GM18502 (cell line): Measurements from ENCODE around the gene LINS1.
A peak's percentile ranks its signal among the peaks of the same experiment; 100 is the strongest.

Experiments used
- ATAC-seq: cut with Tn5 transposase; IDR thresholded peaks from one replicate; pipeline ENCODE4 v1.9.1; 2021; ENCODE audit warnings: mild to moderate bottlenecking; ENCODE audit not compliant: unreplicated experiment, poor library complexity

Gene LINS1

DNA sequence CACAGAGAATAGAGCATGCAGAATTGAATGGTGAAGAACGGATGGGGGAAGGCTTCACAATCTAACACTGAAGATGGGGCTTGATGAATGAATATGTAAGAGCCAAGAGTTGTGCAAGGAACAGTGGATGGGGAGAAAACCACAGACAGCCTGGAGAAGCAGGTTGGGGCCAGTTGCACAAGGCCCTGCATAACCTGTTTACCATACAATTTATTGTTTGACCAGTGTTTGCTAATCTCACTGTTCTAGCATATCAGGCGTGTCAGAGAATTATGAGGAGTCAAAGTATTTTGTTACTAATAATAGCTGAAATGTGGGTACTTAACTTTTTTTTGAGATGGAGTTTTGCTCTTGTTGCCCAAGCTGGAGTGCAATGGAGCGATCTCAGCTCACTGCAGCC, 36.4 kb downstream of the LINS1 start:
- ATAC-seq: no peak

DNA sequence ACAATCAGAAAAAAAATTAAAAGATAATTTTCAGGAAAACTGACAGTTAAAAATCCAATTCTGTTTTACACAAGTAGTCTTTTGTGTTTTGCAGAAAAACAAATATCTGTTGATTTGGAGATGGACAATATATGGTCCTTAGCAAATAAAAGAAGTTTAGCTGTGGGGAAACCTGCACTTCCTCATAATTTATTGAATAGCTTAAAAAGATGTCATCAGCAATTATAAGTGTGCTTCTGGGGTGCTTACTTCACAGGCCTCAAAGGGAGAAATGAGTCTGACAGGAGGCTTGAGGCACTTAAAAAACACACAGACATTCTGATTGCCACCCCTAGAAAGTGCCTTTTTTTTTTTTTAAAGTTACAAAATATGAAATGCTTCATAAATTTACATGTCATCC, 41.7 kb downstream of the LINS1 start:
- ATAC-seq: no peak

DNA sequence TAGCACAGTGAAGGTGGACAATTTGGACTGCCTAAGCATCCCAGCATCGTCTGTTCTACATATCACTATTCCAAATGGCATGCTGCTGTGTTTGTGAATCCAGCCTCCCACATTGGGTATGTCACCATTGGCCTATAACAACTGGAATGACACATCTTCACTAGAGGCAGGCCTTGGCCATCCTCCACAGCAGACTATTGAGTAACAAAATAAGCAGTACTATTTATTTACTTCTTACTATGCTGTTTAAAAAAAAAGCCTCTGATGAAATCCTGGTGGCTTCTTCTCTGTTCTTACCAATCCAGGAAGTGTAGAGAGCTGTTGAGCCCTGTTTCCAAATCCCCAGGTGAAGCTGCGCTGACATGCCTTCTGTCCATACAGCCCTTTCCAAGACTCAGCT, 42.7 kb downstream of the LINS1 start:
- no peak for ATAC-seq

DNA sequence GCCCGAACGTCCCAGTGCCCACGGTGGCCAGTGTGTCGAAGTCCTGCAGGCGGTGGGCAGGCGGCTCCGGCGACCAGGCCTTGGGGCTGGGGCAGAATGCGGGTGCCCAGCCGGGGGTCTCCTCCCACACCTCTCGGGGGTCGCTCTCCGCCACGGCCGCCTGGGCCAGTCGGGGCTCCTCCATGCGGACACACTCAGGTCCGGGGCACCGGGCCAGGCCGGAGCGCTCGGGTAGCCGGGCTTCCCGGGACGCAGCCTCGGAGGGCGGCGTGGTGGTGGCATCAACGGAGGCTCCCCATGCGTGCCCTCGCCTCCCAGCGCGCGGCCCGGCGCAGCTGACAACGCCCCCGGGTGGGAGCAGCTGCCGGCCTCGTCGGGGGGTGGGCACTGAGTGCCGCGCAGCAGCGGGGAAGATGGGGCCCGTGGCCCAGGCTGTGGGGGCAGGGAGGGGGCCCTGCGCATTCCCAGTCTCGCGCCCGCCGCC, 43.2 kb downstream of the LINS1 start:
- no peak for ATAC-seq

DNA sequence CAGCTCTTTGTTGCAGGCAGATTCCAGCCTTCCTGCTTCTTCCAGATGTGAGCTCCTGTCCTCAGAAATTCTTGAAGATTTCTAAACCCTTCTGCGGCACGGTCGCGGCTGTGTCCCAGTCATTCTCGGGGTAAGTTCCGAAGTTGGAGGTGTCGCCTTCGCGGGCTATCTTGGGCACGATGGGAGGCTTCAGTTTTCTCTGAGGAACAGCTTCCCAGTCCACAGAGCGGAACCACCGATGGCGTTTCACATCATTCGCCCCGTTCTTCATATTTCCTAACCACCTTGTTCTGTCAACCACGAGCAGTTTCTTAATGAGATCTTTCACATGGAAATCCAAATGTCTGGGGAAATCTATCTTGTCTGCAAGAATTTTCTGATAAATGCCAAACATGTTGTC, 48.5 kb downstream of the LINS1 start:
- ATAC-seq: no peak

DNA sequence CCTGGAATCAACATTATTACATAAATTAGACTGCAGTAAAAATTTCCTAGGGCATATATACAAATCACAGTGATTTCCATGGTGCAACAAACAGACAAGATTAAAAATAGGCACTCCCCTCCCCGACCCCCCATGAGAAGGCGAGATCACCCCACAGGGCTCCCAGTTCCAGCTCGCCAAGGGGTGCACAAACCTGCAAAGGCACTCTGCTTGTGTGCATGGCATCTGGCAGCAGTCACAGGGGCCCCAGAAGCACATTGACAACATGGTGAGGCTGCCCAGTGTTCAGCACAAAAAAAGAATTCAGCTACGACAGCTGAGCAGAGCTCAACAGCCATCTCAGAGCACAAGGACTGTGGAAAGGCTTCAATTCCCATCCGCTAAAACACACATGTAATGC, 54.0 kb downstream of the LINS1 start:
- no peak for ATAC-seq

DNA sequence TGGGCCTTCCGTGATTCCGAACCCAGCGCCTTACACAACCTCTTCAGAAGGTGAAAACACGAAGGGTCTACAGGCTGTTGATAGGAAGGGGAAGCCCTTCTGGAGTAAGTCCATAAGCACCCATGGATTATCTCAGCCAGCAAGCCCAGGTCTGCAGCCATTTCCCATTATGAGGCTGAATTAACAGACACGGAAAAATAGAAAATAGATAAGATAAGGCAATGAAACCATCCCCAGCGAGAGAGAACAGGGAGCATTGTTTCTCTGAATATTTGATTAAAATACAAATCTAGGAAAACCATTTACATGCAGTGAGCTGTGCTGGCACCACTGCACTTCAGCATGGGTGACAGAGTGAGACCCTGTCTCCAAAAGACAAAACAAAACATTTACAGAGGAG, 57.0 kb downstream of the LINS1 start:
- ATAC-seq: no peak

DNA sequence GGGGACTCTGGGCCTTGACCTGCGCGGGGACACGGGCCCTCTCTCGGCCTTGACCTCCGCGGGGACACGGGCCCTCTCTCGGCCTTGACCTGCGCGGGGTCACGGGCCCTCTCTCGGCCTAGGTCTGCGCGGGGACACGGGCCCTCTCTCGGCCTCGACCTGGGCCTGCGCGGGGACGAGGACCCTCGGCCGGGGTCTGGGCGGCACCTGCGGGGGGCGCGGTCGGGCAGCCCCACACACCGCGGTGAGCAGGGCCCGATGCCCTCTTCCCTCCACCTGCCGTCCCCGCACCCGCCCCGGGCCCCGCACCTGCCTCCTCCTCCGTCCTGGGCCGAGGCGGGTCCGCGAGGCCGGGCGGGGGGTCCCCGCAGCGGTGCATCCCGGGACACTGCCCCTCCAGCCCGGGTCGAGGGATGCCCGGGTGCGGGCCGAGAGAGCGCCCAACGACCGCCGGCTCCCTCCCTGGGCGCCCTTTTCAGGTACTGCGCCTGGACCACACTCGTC, 57.6 kb downstream of the LINS1 start:
- no peak for ATAC-seq

DNA sequence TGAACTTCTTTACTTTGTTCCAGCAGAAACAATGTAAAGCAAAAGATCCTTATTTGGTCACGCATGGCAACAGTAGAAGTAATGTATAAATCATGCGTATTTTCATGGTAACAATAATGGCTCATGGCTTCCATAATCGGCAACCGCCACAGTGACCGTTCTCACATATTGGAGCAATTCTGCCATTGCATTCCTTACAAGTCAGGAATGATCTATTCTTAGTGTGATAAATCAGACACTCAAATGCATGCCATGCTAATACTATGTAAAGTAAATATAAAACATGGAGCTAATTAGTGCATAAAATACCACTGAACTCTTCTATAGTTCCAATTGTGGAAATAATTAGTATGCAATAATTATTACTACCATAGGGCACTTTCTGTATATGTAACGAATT, 59.7 kb downstream of the LINS1 start:
- no peak for ATAC-seq

DNA sequence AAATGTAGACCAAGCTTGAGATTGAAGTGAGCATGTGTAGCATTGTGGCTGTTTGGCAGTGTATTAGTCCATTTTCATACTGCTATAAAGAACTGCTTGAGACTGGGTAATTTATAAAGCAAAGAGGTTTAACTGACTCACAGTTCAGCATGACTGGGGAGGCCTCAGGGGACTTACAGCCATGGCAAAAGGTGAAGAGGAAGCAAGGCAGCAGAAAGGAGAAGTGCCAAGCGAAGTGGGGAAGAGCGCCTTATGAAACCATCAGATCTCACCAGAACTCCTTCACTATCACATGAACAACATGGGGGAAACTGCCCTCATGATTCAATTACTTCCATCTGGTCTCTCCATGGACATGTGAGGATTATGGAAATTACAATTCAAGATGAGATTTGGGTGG, 64.7 kb downstream of the LINS1 start:
- ATAC-seq: peak; percentile 74

DNA sequence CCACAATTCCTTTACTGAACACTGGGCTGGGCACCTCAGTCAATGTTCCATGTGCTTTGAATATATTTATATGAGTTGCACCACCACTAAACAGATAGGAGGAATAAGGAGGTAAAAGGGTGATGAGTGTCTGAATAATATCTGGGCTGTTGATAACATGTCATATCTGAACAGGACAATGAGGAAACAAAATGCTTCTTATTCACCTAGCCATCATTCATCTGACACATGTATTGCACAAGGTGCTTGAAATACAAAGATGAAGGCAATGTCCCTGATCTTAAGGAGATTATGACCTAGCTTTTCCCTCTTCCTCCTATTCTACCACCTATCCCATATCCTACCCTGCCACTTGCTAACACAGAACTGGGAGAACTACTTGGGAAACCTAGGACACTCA, 65.3 kb downstream of the LINS1 start:
- ATAC-seq: no peak

DNA sequence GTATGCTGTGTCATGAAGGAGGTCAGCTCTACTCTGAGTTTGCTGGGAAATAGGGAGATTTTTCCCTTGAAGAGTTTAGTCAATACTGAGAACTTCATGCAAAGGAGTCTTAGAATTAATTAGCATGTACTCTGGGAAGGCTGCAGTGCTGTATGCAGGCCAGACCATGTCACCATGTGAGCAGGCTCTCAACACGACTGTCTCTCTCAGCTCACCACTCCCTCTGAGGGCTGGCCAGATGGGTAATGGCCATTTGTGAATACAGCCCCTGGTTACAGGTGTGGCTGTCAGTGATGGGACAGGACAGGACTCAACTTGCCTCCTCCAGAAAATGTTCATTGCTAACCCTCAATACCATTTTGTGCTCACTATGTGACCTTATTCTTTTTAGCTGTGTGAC, 68.1 kb downstream of the LINS1 start:
- no peak for ATAC-seq

DNA sequence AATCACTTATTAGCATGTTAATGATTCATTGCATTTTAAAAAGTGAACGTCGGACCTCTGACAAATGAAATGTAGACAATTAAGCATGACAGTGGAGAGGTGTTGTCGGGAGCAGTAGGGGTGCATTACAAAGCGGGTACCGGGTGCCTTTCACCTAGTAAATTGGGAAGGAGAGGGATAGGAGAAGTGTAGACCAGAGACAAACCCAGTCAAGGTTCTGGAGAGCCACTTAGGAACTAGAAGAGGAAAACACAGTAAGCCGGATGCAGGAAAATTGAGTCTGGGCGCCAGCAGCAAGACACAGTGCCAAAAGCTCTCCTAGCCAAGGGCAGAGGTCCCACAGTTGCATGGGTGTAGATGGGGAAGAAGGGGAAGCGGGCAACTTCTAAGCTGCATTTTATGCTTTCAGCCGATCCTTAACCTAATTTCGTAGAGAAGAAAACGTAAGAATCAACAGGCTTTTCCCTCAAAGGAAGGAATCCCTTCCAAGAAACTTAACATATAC, 70.1 kb downstream of the LINS1 start:
- no peak for ATAC-seq

DNA sequence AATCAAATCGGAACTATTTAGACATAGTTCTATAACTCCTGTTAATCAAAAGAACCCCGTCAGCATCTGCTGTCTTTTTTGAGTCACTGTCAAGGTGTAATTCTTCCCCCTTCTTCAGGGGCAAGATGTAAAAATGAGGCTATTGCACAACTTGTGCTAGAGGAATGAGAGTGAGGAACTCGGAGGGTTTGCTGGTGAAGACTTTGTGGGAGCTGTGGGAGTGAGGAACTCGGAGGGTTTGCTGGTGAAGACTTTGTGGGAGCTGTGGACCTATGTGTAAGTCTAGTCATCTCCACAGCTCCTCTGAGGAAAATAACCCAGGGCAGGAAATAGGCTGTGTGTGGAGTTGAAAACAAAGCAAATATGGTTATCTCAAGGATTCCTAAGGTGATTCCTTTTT, 70.8 kb downstream of the LINS1 start:
- ATAC-seq: no peak

DNA sequence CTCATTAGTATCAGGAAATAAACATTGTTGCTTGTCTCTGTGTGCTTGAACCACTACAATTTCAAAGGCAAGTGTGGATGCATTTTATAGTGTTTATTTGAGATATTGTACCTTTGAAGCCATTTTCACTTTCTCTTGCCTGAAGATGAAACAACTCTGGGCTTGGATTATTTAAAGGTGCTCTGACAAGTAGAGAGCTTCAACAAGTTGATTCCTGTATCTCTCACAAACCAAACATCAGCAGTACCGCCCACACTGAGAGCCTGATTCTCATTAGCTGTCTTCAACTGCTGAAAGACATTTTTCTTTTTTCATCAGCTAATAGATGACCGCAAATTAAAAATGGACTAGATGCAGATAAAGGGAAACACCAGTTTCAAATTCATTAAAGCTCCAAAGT, 72.4 kb downstream of the LINS1 start:
- ATAC-seq: no peak

DNA sequence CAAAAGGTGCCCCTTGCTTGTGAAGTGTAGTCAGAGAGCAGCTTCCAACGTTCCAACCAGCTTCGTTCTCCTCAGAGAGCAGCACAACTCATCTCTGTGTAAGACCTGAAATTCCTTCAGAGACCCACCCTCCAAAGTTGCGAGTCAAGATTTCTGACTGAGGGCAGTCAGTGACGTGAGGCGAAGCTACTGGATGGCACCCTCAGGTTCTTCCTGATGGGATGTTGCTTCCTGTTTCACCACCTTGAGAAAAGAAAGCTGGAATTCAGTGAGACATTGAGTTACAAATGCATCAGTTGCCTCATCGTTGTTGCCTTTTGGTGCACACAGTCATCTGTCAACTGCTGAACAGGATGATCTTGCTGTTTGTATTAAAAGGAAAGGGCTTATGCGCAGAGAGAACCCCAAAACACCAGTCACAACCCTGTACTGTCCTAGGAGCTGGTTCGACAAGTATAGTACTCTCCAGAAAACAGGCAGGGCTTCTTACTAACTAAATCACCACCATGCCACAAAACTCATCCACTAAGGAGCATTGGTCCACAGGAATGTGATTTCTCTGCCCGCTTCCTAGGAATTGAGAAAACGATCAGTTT, 73.1 kb downstream of the LINS1 start, which contains the start of gene CERS3:
Gene CERS3 (minus strand): TSS at position 118 of the 596 bp plus-strand sequence. CDS start 27,101 bp downstream, outside the sequence.
- no peak for ATAC-seq

DNA sequence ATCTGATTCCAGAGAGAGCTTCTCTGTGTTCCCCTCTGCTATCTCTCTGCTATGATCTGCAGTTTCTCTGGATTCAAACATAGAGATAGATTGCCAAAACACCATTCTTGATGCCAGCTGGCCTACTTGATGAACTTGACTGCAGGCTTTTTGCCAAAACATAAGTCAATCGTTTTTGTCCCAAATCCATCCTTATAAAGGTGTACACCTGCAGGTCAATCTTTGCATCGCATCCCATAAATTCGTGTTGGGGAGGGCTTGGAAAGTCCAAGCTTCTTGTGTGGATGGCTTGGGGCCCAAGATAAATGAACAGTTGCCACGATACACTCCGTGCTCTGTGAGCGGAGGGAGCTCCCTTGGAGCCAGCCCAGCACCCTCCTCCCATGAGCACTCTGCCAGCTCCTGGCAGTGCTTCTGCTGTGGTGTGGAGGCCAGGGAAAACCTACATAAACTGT, 75.9 kb downstream of the LINS1 start:
- no peak for ATAC-seq

DNA sequence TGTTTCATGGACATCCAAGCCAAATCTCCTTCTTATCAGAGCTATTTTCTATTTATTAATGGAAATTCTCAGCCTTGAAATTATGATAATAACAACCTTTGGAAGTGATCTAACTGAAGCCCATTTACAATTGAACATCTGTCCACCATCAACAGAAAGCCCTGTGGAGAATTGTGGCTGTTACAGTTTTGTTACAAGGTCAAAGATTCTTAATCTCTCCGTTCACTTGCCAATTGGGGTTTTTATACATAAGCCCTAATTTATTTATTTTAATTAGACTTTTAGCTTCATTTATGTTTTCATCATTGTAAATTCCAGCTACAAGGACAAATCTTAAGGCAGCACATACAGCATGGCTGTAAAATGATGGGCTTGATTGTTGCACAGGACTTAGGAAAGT, 76.5 kb downstream of the LINS1 start:
- no peak for ATAC-seq

DNA sequence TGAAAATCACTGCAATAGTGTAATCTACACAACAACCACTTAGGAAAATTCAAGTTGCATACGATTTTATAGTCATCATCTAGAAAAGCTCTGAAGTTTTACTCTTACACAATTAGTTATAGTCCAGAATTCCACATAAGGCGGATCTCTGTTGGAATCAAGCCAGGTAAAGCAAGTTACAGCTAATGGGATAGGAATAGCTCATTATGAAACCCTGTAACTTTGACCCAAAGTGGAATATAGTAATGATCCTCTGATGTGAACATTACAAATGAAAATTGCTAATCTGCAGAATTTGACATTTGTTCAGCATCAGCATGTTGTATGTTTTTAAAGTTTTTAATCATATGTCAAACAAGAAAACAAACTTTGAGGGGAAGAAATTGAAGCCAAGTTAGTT, 77.7 kb downstream of the LINS1 start:
- ATAC-seq: no peak

DNA sequence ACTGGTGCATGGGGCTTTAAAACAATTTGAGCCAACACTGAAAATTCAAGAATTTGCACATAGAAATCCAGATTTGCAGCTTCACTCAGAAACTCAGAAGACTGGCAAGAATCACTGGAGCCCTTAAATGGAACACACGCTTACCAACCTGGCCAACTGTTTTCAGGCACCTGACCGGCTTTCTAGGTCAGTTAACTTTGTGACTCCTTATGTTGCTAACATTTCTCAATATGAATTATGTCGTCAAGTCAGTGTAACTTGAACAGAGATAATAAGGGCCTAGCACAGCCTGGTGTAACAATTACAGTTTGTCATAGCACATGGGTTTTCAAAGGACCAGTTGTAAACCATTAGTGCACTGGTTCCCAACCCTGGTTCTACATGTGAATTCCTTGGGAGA, 80.1 kb downstream of the LINS1 start:
- ATAC-seq: no peak

DNA sequence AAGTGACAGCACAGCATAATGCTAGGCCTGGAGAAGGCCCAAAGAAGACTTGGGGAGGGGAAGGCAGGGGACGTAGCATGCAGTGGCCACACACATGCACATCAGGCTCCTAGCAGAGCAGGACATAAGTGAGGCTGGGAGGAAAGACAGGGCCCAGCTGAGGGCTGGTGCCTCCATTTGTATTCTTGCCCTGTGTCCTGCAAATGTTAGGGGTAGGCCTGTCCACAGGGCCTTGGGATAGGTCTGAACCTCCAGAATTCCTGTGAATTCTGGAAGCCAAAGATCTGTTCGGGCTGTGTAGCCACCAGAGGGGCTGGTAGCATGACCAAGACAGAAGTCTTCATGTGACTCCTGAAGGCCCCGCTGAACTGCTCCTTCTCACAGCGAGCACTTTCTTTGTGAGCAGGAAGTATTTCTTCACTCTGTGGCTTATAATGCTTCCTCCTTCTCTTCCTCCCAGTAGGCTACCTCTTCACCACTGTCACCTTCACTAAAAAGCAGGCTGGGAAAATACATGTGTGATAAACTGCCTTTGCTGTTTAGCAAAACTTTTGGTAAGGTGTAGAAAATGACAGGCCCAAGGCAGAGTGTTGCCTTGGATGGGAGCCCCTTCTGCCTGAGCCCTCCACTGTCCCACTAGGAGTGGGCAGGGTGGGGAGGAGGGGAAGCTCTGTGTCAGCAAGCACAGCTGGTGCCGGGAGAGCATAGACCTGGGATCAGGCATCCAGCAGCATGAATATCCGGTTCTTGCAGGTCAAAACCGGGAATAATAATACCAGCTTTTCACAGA, 81.7 kb downstream of the LINS1 start:
- no peak for ATAC-seq
